ENCODE measurements around the gene KDELR1.

DNA sequence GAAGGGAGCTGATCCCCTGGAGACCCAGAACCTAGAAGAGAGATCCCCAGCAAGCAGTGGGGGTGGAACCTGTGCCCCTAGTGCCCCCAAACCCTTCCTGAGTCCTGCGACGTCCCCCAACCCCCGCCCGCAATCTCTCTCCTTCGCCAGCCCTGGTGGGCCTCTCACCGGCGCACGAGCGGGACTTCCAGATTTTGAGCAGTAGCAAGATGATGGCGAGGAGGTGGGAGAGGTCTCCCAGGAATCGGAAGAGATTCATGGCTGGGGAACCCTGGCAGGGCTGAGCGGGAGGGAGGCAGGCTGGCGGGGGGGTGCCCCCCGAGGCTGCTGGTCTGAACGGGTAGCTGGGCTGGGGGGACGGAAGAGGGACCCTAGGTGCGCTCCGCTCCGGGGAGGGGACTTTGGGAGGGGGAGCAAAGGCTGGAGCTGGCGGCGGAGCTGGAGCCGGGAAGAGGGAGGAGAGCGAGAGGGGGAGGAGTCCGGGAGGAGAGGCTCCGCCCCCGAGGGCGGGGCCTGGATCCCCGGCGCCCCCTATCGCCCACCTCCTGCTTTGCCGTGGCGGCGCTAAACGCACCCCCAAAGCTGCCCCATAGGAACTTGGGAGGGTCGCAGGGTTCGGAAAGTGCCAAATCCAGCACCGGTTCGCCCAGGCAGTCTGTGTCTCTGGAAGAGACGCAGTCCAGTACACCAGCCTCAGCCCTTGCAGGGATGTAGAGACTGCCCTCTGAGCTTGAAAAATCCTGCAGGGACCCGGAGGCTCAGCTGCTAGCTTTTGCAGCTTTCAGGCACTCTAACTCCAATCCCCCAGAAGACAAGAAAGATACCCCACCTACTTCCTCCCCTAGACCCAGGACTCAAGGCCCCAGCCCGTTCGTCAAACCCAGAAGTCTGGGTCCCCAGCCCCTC, at the start of gene KDELR1:
- peak; percentile 22; the same call in 1 of the 2 replicates for TF ChIP-seq POLR2A (IDR thresholded peaks at IDR 0.05; ENCODE audit: low read depth, low read length)
- no peak for TF ChIP-seq TAF1 (IDR thresholded peaks at IDR 0.05; ENCODE audit: borderline replicate concordance, low read depth, low read length)
- TF ChIP-seq POLR2AphosphoS5 (IDR thresholded peaks at IDR 0.05; ENCODE audit: low read depth, low read length), result no peak
